ENCODE data around the gene ASAP2. TPM values are rescaled to one million over a fixed set of nuclear protein-coding genes. Genes with fewer than 3 reads are reported as not detected.

Gene ASAP2
- polyA plus RNA-seq, 1 donor from 2014 or later: 41.0 TPM

GRCh38 chr2:9388199-9388681 lies 181.6 kb downstream of the ASAP2 start:
- Histone ChIP-seq H4K20me1 (ENCODE audit: insufficient read depth) (no peaks in the 10 kb centered on the region), H3K79me2 (replicated peaks; ENCODE audit: insufficient read depth, low read length) (no peaks in the 10 kb centered on the region), H3K9me3 (ENCODE audit: low read length) (no peaks in the 10 kb centered on the region), H3K27ac (ENCODE audit: low read length) (no peak overlapping the region), H3K9me2 (ENCODE audit: insufficient read depth, low read length) (no peaks in the 10 kb centered on the region), H3K36me3 (ENCODE audit: insufficient read depth, low read length) (no peaks in the 10 kb centered on the region), H3K4me2 (ENCODE audit: low read length) (no peak overlapping the region), H3K9ac (ENCODE audit: low read length) (no peak overlapping the region), H2AFZ (ENCODE audit: low read depth, low read length) (no peak overlapping the region), H3K27me3 (ENCODE audit: insufficient read depth, low read depth, low read length) (no peaks in the 10 kb centered on the region), H3F3A (ENCODE audit: insufficient read depth, low read length, poor library complexity, severe bottlenecking) (no peaks in the 10 kb centered on the region), H3K4me3 (ENCODE audit: low read length) (no peak overlapping the region)
- TF ChIP-seq POLR2AphosphoS5 (IDR thresholded peaks at IDR 0.05) (no peak), MXI1 (conservative IDR thresholded peaks at IDR 0.05; ENCODE audit: poor library complexity, severe bottlenecking) (no peak), TAF1 (IDR thresholded peaks at IDR 0.05; ENCODE audit: low read depth) (no peak), EP300 (conservative IDR thresholded peaks at IDR 0.05; ENCODE audit: poor library complexity, severe bottlenecking) (no peak), REST (IDR thresholded peaks at IDR 0.05; ENCODE audit: borderline replicate concordance) (no peak), EZH2 (IDR thresholded peaks at IDR 0.05; ENCODE audit: borderline replicate concordance, insufficient read depth, low read length, poor library complexity, severe bottlenecking) (no peak), SMC3 (conservative IDR thresholded peaks at IDR 0.05; ENCODE audit: poor library complexity) (no peak), RAD21 (conservative IDR thresholded peaks at IDR 0.05) (no peak)
- TF ChIP-seq, protein P1, sequence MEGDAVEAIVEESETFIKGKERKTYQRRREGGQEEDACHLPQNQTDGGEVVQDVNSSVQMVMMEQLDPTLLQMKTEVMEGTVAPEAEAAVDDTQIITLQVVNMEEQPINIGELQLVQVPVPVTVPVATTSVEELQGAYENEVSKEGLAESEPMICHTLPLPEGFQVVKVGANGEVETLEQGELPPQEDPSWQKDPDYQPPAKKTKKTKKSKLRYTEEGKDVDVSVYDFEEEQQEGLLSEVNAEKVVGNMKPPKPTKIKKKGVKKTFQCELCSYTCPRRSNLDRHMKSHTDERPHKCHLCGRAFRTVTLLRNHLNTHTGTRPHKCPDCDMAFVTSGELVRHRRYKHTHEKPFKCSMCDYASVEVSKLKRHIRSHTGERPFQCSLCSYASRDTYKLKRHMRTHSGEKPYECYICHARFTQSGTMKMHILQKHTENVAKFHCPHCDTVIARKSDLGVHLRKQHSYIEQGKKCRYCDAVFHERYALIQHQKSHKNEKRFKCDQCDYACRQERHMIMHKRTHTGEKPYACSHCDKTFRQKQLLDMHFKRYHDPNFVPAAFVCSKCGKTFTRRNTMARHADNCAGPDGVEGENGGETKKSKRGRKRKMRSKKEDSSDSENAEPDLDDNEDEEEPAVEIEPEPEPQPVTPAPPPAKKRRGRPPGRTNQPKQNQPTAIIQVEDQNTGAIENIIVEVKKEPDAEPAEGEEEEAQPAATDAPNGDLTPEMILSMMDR (IDR thresholded peaks at IDR 0.05; ENCODE audit: poor library complexity, severe bottlenecking): no peak

GRCh38 chr2:9388950-9389911 lies 182.6 kb downstream of the ASAP2 start:
- Histone ChIP-seq H3K27me3 (ENCODE audit: insufficient read depth, low read depth, low read length) (no peaks in the 10 kb centered on the region), H3F3A (ENCODE audit: insufficient read depth, low read length, poor library complexity, severe bottlenecking) (no peaks in the 10 kb centered on the region)

More at GRCh38 chr2:9388950-9389911, 182.6 kb downstream of the ASAP2 start:
- no peak for TF ChIP-seq EP300 (conservative IDR thresholded peaks at IDR 0.05; ENCODE audit: poor library complexity, severe bottlenecking)
- no peak overlapping the region for H3K27ac ChIP-seq (ENCODE audit: low read length)
- H4K20me1 ChIP-seq (ENCODE audit: insufficient read depth): no peaks in the 10 kb centered on the region
- no peak overlapping the region for H3K4me2 ChIP-seq (ENCODE audit: low read length)
- H3K79me2 ChIP-seq (replicated peaks; ENCODE audit: insufficient read depth, low read length): no peaks in the 10 kb centered on the region
- no peak overlapping the region for H3K4me3 ChIP-seq (ENCODE audit: low read length)
- H3K36me3 ChIP-seq (ENCODE audit: insufficient read depth, low read length): no peaks in the 10 kb centered on the region
- no peak overlapping the region for H3K9ac ChIP-seq (ENCODE audit: low read length)
- H3K9me3 ChIP-seq (ENCODE audit: low read length): no peaks in the 10 kb centered on the region
- no peak overlapping the region for H2AFZ ChIP-seq (ENCODE audit: low read depth, low read length)
- H3K9me2 ChIP-seq (ENCODE audit: insufficient read depth, low read length): no peaks in the 10 kb centered on the region
